Activated T-helper 17 cell treated with anti-CD3 and anti-CD28 coated beads, Interleukin-2, amount 50 U/mL, for 72 hours (primary cell): ENCODE data around the gene GRID2. TPM values are rescaled to one million over a fixed set of nuclear protein-coding genes. Genes with fewer than 3 reads are reported as not detected.
"Not testable (repeated sequence)": the region's sequence is repeated elsewhere in the genome, so short reads cannot be mapped to it uniquely, and the experiment has no call there.

Experiments used
- ATAC-seq: fragments of 150-1000 bp; cut with Tn5 transposase; replicated peaks from 2 replicates; pipeline ENCODE4 v1.10.0; 2021; ENCODE audit warnings: mild to moderate bottlenecking, moderate library complexity
- H3K27ac Mint-ChIP-seq: one replicate; pipeline ENCODE4 v1.8.0; 2022; ENCODE audit warnings: mixed read lengths
- H3K27me3 Mint-ChIP-seq: one replicate; pipeline ENCODE4 v1.8.0; 2022; ENCODE audit warnings: mixed read lengths
- H3K36me3 Mint-ChIP-seq: one replicate; pipeline ENCODE4 v1.8.0; 2022; ENCODE audit warnings: low read depth, mild to moderate bottlenecking, mixed read lengths
- H3K4me1 Mint-ChIP-seq: one replicate; pipeline ENCODE4 v1.8.0; 2022; ENCODE audit warnings: mixed read lengths
- H3K4me3 Mint-ChIP-seq: one replicate; pipeline ENCODE4 v1.8.0; 2022; ENCODE audit warnings: mild to moderate bottlenecking, mixed read lengths
- H3K9me3 Mint-ChIP-seq: one replicate; pipeline ENCODE4 v1.8.0; 2022; ENCODE audit warnings: mixed read lengths
- total RNA-seq, 2 donors: library from RNA; stranded (reverse); gene quantifications; one replicate each; pipeline ENCODE4 v1.2.3, GENCODE V29; 2022

The GRID2 gene
- total RNA-seq, 2 donors from 2014 or later, result not detected

- H3K27ac Mint-ChIP-seq, result no peak overlapping the region
- no peak overlapping the region for H3K4me3 Mint-ChIP-seq
- no peaks in the 10 kb centered on the region for H3K36me3 Mint-ChIP-seq
- H3K27me3 Mint-ChIP-seq, result no peaks in the 10 kb centered on the region
- H3K9me3 Mint-ChIP-seq, result no peaks in the 10 kb centered on the region
- no peaks in the 10 kb centered on the region for H3K4me1 Mint-ChIP-seq
- no peak for ATAC-seq
These were observed 1342.6 kb downstream of the GRID2 start for GRCh38 chr4:93646233-93646930.

- H3K27ac Mint-ChIP-seq, result no peak overlapping the region
- H3K36me3 Mint-ChIP-seq, result no peaks in the 10 kb centered on the region
- no peaks in the 10 kb centered on the region for H3K9me3 Mint-ChIP-seq
- ATAC-seq, result no peak
- no peaks in the 10 kb centered on the region for H3K27me3 Mint-ChIP-seq
- H3K4me1 Mint-ChIP-seq, result no peaks in the 10 kb centered on the region
- H3K4me3 Mint-ChIP-seq, result no peak overlapping the region
These were observed 1344.5 kb downstream of the GRID2 start for GRCh38 chr4:93648258-93648657.

- Mint-ChIP-seq H3K27me3 (no peaks in the 10 kb centered on the region), H3K4me1 (no peaks in the 10 kb centered on the region), H3K36me3 (no peaks in the 10 kb centered on the region), H3K4me3 (no peak overlapping the region), H3K27ac (no peak overlapping the region), H3K9me3 (no peaks in the 10 kb centered on the region)
- ATAC-seq, result no peak
These were observed 1346.1 kb downstream of the GRID2 start for GRCh38 chr4:93649828-93650227.

GRCh38 chr4:93654211-93654610 lies 1350.4 kb downstream of the GRID2 start:
- Mint-ChIP-seq H3K4me3 (no peak overlapping the region), H3K9me3 (no peaks in the 10 kb centered on the region), H3K36me3 (no peaks in the 10 kb centered on the region), H3K27ac (no peak overlapping the region), H3K4me1 (no peaks in the 10 kb centered on the region), H3K27me3 (no peaks in the 10 kb centered on the region)
- no peak for ATAC-seq

- H3K36me3 Mint-ChIP-seq, result no peaks in the 10 kb centered on the region
- peaks cover 3% of the 10 kb centered on the region for H3K9me3 Mint-ChIP-seq
- no peak for ATAC-seq
- H3K4me3 Mint-ChIP-seq, result no peak overlapping the region
- no peaks in the 10 kb centered on the region for H3K4me1 Mint-ChIP-seq
- H3K27ac Mint-ChIP-seq, result no peak overlapping the region
- H3K27me3 Mint-ChIP-seq, result no peaks in the 10 kb centered on the region
These were observed 1353.8 kb downstream of the GRID2 start for GRCh38 chr4:93657527-93657926.

GRCh38 chr4:93658443-93658842 lies 1354.7 kb downstream of the GRID2 start:
- no peak for ATAC-seq
- H3K36me3 Mint-ChIP-seq, result no peaks in the 10 kb centered on the region
- peaks cover 3% of the 10 kb centered on the region for H3K9me3 Mint-ChIP-seq
- no peak overlapping the region for H3K4me3 Mint-ChIP-seq
- H3K4me1 Mint-ChIP-seq, result no peaks in the 10 kb centered on the region
- no peaks in the 10 kb centered on the region for H3K27me3 Mint-ChIP-seq
- no peak overlapping the region for H3K27ac Mint-ChIP-seq

GRCh38 chr4:93659629-93660028 lies 1355.9 kb downstream of the GRID2 start:
- Mint-ChIP-seq H3K4me3 (no peak overlapping the region), H3K27ac (no peak overlapping the region), H3K27me3 (no peaks in the 10 kb centered on the region), H3K36me3 (no peaks in the 10 kb centered on the region), H3K4me1 (no peaks in the 10 kb centered on the region), H3K9me3 (peaks cover 10% of the 10 kb centered on the region)
- ATAC-seq, result no peak

- H3K4me3 Mint-ChIP-seq, result no peak overlapping the region
These were observed 1356.3 kb downstream of the GRID2 start for GRCh38 chr4:93660036-93660435.

GRCh38 chr4:93670434-93670833 lies 1366.7 kb downstream of the GRID2 start:
- ATAC-seq, result no peak
- H3K4me3 Mint-ChIP-seq, result no peak overlapping the region
- no peaks in the 10 kb centered on the region for H3K36me3 Mint-ChIP-seq
- H3K9me3 Mint-ChIP-seq, result no peaks in the 10 kb centered on the region
- H3K27me3 Mint-ChIP-seq, result peaks cover 3% of the 10 kb centered on the region
- no peaks in the 10 kb centered on the region for H3K4me1 Mint-ChIP-seq
- H3K27ac Mint-ChIP-seq, result no peak overlapping the region

More at GRCh38 chr4:93660036-93660435, 1356.3 kb downstream of the GRID2 start:
- no peaks in the 10 kb centered on the region for H3K4me1 Mint-ChIP-seq
- ATAC-seq, result no peak
- H3K27me3 Mint-ChIP-seq, result no peaks in the 10 kb centered on the region
- H3K36me3 Mint-ChIP-seq, result no peaks in the 10 kb centered on the region
- no peak overlapping the region for H3K27ac Mint-ChIP-seq
- H3K9me3 Mint-ChIP-seq, result peaks cover 10% of the 10 kb centered on the region

- no peaks in the 10 kb centered on the region for H3K4me1 Mint-ChIP-seq
- H3K27me3 Mint-ChIP-seq, result peaks cover 3% of the 10 kb centered on the region
- peaks cover 4% of the 10 kb centered on the region for H3K9me3 Mint-ChIP-seq
- H3K4me3 Mint-ChIP-seq, result no peak overlapping the region
- ATAC-seq, result no peak
- no peaks in the 10 kb centered on the region for H3K36me3 Mint-ChIP-seq
- no peak overlapping the region for H3K27ac Mint-ChIP-seq
These were observed 1367.3 kb downstream of the GRID2 start for GRCh38 chr4:93671093-93671492.

GRCh38 chr4:93676937-93677336 lies 1373.2 kb downstream of the GRID2 start:
- not testable (repeated sequence) for H3K4me3 Mint-ChIP-seq, H3K27ac Mint-ChIP-seq, ATAC-seq, H3K27me3 Mint-ChIP-seq, H3K9me3 Mint-ChIP-seq, H3K36me3 Mint-ChIP-seq, H3K4me1 Mint-ChIP-seq

GRCh38 chr4:93684571-93684970 lies 1380.8 kb downstream of the GRID2 start:
- Mint-ChIP-seq H3K27ac (no peak overlapping the region), H3K4me1 (no peaks in the 10 kb centered on the region), H3K4me3 (no peak overlapping the region), H3K36me3 (no peaks in the 10 kb centered on the region), H3K27me3 (no peaks in the 10 kb centered on the region), H3K9me3 (peaks cover 3% of the 10 kb centered on the region)
- no peak for ATAC-seq

- Mint-ChIP-seq H3K36me3 (no peaks in the 10 kb centered on the region), H3K4me3 (no peak overlapping the region), H3K4me1 (no peaks in the 10 kb centered on the region), H3K9me3 (peaks cover 3% of the 10 kb centered on the region), H3K27ac (no peak overlapping the region), H3K27me3 (no peaks in the 10 kb centered on the region)
- ATAC-seq, result no peak
These were observed 1383.5 kb downstream of the GRID2 start for GRCh38 chr4:93687304-93687703.

GRCh38 chr4:93688978-93689377 lies 1385.2 kb downstream of the GRID2 start:
- Mint-ChIP-seq H3K4me3 (no peak overlapping the region), H3K4me1 (no peaks in the 10 kb centered on the region)

GRCh38 chr4:93693141-93693540 lies 1389.4 kb downstream of the GRID2 start:
- H3K4me1 Mint-ChIP-seq, result no peaks in the 10 kb centered on the region
- peaks cover 3% of the 10 kb centered on the region for H3K9me3 Mint-ChIP-seq
- H3K27me3 Mint-ChIP-seq, result no peaks in the 10 kb centered on the region
- H3K36me3 Mint-ChIP-seq, result no peaks in the 10 kb centered on the region
- no peak overlapping the region for H3K27ac Mint-ChIP-seq
- no peak overlapping the region for H3K4me3 Mint-ChIP-seq
- no peak for ATAC-seq

More at GRCh38 chr4:93688978-93689377, 1385.2 kb downstream of the GRID2 start:
- H3K27ac Mint-ChIP-seq, result no peak overlapping the region
- peaks cover 3% of the 10 kb centered on the region for H3K9me3 Mint-ChIP-seq
- no peaks in the 10 kb centered on the region for H3K36me3 Mint-ChIP-seq
- H3K27me3 Mint-ChIP-seq, result no peaks in the 10 kb centered on the region
- ATAC-seq, result no peak

GRCh38 chr4:93698686-93699085 lies 1394.9 kb downstream of the GRID2 start:
- H3K9me3 Mint-ChIP-seq, result no peaks in the 10 kb centered on the region

More at GRCh38 chr4:93698686-93699085, 1394.9 kb downstream of the GRID2 start:
- Mint-ChIP-seq H3K36me3 (no peaks in the 10 kb centered on the region), H3K4me3 (no peak overlapping the region), H3K27me3 (no peaks in the 10 kb centered on the region), H3K27ac (no peak overlapping the region), H3K4me1 (no peaks in the 10 kb centered on the region)
- ATAC-seq, result no peak
